ENCODE results near the gene TAS1R1.

Gene TAS1R1

GRCh38 chr1:6570987-6571386 is 15.9 kb downstream of the TAS1R1 start:
- DNase-seq (ENCODE audit: low read depth in 2 of 2, low spot score in 1 of 2), result no peak

GRCh38 chr1:6572653-6573383 is 17.7 kb downstream of the TAS1R1 start:
- DNase-seq (ENCODE audit: low read depth in 2 of 2, low spot score in 1 of 2), result no peak

GRCh38 chr1:6574025-6574620 is 19.0 kb downstream of the TAS1R1 start:
- DNase-seq (ENCODE audit: low read depth in 2 of 2, low spot score in 1 of 2), result no peak

GRCh38 chr1:6574818-6575217 is 19.7 kb downstream of the TAS1R1 start:
- no peak for DNase-seq (ENCODE audit: low read depth in 2 of 2, low spot score in 1 of 2)

DNA sequence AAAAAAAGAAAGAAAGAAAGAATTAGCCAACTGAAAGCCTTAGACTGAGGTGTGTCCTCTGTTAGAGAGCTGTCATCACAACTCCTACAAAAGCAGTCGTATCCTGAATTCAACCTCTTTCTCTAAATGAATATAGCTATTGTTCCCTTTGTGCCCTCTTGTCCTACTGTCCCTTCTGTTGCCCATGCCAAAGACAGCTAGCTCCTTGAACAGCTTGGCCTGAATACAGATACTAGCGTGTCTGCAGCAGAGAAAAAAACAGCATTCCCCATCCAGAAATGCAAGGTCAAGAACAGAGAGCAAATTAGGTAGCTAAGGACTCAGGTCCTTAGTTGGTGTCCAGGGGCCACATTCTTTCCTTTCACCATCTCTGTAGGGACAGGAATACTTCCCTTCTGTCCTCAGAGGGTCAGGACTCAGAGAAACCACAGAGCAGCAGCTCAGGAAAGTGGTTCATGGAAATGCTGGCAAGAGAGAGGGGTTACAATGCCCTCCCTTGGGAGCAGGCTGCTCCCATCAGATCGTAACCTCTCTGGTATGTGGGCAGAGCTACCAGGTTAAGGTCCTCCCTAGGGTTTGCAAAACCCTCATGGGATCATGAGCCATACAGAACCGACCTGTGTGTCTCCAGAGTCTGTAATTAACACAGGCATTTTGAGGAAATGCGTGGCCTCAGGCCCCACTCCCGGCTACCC is 22.9 kb downstream of the TAS1R1 start:
- no peak for DNase-seq (ENCODE audit: low read depth in 2 of 2, low spot score in 1 of 2)

DNA sequence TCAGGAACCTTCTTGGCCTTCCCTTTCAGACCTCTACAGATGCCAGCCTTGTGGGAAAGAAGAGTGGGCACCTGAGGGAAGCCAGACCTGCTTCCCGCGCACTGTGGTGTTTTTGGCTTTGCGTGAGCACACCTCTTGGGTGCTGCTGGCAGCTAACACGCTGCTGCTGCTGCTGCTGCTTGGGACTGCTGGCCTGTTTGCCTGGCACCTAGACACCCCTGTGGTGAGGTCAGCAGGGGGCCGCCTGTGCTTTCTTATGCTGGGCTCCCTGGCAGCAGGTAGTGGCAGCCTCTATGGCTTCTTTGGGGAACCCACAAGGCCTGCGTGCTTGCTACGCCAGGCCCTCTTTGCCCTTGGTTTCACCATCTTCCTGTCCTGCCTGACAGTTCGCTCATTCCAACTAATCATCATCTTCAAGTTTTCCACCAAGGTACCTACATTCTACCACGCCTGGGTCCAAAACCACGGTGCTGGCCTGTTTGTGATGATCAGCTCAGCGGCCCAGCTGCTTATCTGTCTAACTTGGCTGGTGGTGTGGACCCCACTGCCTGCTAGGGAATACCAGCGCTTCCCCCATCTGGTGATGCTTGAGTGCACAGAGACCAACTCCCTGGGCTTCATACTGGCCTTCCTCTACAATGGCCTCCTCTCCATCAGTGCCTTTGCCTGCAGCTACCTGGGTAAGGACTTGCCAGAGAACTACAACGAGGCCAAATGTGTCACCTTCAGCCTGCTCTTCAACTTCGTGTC is 23.7 kb downstream of the TAS1R1 start:
- DNase-seq (ENCODE audit: low read depth in 2 of 2, low spot score in 1 of 2), result no peak

GRCh38 chr1:6579374-6580118 is 24.4 kb downstream of the TAS1R1 start, which contains the start of gene ZBTB48:
TSS of gene ZBTB48 (plus strand) at chr1:6579994. CDS start at chr1:6580610, 616 bp downstream.
- DNase-seq (ENCODE audit: low read depth in 2 of 2, low spot score in 1 of 2), result peak; percentile 91 to 96

- DNase-seq (ENCODE audit: low read depth in 2 of 2, low spot score in 1 of 2), result no peak
Measured at GRCh38 chr1:6580119-6580592, 25.0 kb downstream of the TAS1R1 start.

DNA sequence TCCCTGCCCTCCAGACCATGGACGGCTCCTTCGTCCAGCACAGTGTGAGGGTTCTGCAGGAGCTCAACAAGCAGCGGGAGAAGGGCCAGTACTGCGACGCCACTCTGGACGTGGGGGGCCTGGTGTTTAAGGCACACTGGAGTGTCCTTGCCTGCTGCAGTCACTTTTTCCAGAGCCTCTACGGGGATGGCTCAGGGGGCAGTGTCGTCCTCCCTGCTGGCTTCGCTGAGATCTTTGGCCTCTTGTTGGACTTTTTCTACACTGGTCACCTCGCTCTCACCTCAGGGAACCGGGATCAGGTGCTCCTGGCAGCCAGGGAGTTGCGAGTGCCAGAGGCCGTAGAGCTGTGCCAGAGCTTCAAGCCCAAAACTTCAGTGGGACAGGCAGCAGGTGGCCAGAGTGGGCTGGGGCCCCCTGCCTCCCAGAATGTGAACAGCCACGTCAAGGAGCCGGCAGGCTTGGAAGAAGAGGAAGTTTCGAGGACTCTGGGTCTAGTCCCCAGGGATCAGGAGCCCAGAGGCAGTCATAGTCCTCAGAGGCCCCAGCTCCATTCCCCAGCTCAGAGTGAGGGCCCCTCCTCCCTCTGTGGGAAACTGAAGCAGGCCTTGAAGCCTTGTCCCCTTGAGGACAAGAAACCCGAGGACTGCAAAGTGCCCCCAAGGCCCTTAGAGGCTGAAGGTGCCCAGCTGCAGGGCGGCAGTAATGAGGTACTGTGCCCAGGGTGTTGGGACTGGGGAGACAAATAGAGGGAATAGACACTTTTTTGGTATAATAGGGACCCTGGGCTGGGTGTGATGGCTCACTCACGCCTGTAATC is 25.7 kb downstream of the TAS1R1 start:
- no peak for DNase-seq (ENCODE audit: low read depth in 2 of 2, low spot score in 1 of 2)

DNA sequence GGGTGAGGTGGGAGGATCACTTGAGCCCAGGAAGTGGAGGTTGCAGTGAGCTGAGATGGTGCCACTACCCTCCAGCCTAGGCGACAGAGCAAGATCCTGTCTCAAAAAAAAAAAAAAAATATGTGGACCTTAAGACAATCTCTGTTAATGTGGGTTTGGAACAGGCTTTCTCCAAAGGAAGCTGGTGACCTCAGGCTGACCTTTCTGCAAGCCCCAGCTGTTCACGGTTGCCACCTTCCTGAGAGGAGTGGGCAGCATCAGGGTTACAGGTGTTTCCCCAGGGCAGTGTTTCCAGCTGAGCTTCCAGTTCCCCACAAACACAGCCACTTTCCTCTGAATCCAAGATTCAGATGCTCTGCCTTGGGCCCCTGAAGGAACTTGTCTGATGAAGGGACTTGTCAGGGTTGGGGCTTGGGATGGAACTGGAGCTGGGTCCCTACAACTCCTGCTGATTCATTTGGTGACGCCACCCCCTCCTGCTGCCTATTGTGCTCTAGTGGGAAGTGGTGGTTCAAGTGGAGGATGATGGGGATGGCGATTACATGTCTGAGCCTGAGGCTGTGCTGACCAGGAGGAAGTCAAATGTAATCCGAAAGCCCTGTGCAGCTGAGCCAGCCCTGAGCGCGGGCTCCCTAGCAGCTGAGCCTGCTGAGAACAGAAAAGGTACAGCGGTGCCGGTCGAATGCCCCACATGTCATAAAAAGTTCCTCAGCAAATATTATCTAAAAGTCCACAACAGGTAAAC is 26.6 kb downstream of the TAS1R1 start:
- no peak for DNase-seq (ENCODE audit: low read depth in 2 of 2, low spot score in 1 of 2)

DNA sequence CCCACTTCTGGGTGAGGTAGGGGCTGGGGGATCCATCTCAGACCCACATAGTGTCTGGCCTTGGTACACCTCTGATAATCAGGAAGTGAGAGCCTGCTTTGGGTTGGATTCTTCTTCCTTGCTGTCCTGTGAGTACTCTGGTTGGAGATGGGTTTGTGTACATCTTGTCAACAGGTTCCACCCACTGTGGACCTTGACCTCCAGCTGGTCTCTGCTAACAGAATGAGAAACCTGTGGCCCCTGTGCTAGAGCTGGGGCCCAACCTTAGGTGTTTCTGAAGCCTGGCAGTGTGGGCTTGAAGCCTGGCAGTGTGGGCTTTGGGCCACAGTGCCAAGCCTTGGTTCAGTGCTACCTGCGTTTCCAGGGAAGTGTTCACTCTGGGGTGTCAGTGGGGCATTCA is 27.3 kb downstream of the TAS1R1 start:
- no peak for DNase-seq (ENCODE audit: low read depth in 2 of 2, low spot score in 1 of 2)

DNA sequence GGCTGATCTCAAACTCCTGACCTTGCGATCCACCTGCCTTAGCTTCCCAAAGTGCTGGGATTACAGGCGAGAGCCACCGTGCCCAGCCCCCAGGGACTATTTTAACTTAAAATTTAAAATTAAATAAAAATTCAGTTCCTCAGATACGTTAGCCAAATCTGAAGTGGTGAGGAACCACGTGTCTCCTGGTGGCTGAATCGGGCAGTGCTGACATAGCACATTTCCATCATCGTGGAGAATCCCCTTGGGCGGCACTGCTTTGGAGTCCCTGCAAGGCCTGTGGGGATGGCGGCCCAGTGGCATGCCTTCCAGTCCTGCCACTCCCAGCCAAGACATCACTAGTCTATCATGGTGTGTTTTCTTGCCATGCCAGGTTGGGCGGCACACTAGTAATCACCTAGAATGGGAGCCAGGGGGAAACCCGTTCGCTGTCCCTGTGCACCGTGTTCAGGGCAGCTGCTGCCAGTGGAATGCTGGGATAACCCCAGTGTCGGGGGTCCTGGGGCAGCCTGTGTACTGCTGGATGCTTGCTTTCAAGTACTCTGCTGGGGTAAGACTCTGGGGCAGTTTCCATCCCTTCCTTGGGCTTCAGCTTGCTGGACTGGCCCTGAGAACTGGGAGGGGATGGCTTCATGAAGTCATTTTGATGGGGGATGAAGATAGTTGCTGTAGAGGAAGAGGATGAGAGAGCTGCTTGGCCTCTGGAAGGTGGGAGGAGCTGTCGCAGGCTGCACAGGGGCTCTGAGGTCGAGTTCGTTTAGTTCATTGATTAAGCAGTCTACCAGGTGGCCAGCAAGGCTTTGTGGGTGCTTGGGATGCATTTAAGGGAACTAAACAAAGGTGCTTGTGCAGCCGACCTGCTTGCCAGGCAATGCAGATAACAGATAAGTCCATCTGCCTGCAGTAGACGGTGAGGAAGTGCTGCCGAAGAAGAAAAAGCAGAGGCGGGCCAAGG is 29.3 kb downstream of the TAS1R1 start:
- no peak for DNase-seq (ENCODE audit: low read depth in 2 of 2, low spot score in 1 of 2)

- no peak for DNase-seq (ENCODE audit: low read depth in 2 of 2, low spot score in 1 of 2)
Measured at GRCh38 chr1:6585081-6585722, 30.1 kb downstream of the TAS1R1 start.

DNA sequence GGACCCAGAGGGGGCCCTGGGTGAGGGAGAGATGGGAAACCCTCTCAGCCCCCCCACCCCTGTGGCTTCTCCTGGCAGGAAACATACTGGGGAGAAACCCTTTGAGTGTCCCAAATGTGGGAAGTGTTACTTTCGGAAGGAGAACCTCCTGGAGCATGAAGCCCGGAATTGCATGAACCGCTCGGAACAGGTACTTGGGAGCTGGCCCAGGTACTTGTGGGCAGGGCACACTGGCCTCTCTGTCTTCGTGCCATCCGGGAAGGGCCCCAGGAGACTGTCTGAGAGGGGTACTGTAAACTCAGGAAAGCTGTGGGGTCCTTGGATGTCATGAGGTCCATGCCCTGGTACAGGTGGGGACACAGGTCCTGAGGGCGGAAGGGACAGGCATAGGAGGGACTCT is 30.7 kb downstream of the TAS1R1 start:
- no peak for DNase-seq (ENCODE audit: low read depth in 2 of 2, low spot score in 1 of 2)

- DNase-seq (ENCODE audit: low read depth in 2 of 2, low spot score in 1 of 2), result no peak
Measured at GRCh38 chr1:6586404-6586816, 31.3 kb downstream of the TAS1R1 start.

DNA sequence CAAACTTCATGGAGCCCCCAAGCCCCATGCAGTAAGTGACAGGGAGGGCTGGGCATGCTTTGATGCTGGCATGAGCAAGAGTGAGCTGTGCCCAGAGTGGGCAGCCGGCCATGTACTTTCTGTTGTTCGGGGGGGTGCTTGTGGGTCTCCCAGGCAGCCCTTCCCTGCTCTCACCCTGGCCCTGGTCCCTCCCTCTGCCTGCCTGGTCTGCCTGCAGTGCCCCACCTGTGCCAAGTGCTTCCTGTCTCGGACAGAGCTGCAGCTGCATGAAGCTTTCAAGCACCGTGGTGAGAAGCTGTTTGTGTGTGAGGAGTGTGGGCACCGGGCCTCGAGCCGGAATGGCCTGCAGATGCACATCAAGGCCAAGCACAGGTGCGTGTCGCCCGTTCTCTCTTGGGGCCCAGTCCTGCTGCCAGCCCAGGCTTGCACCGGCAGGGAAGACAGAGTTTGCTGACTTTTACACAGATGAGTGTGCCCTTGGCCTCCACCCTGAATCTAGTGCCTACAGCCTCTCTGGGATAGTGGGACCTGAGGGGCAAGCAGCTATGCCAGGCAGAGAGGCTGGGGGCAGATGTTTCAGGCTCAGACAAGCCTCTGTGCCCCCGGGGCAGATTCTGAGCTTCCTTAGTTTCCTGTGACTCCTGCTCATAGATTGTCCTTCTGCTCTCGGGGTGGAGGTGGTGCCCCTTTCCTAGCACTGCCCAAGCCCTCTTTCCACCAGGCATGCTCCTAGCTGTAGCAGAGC is 32.3 kb downstream of the TAS1R1 start:
- no peak for DNase-seq (ENCODE audit: low read depth in 2 of 2, low spot score in 1 of 2)

Measured in stimulated activated CD8-positive, alpha-beta memory T cell treated with anti-CD3 and anti-CD28 coated beads, Interleukin-4, amount 100 ng/mL, for 4 hours (primary cell).